PC-3 (cell line): ENCODE measurements around the gene LIMS1.

Source experiments
- CTCF ChIP-seq: fragments of 300-600 bp; sonication (generic); conservative IDR thresholded peaks from 2 replicates; pipeline ENCODE4 v1.5.1; 2017; ENCODE audit warnings: antibody characterized with exemption, low read depth, mild to moderate bottlenecking, low read length
- EZH2 ChIP-seq: fragments of 300-600 bp; sonication (generic); IDR thresholded peaks from one replicate; pipeline ENCODE4 v1.6.1; 2017; ENCODE audit warnings: antibody characterized with exemption, mild to moderate bottlenecking, low read length; ENCODE audit not compliant: unreplicated experiment

- TF ChIP-seq CTCF (no peak), EZH2 (no peak)
Measured at GRCh38 chr2:108579623-108580022, 45.4 kb downstream of the LIMS1 start.
